Coronary artery (tissue), 2 donors: Measurements from ENCODE around the gene CEBPZOS.

Source experiments
- DNase-seq: peaks from one replicate; pipeline ENCODE4 v3.0.0-alpha.2; 2017; ENCODE audit warnings: low spot score
- H3K27ac ChIP-seq, 2 donors: fragments of 200-600 bp; sonication (generic); one replicate each; pipeline ENCODE4 v1.5.1; 2016 to 2019
- H3K4me3 ChIP-seq: fragments of 200-600 bp; sonication (generic); 2 replicates; pipeline ENCODE4 v1.5.1; 2016; ENCODE audit warnings: mild to moderate bottlenecking, moderate library complexity
- CTCF ChIP-seq: fragments of 200-600 bp; sonication (generic); IDR thresholded peaks from one replicate; pipeline ENCODE4 v1.5.1; 2019; ENCODE audit warnings: antibody characterized with exemption

Gene CEBPZOS

DNA sequence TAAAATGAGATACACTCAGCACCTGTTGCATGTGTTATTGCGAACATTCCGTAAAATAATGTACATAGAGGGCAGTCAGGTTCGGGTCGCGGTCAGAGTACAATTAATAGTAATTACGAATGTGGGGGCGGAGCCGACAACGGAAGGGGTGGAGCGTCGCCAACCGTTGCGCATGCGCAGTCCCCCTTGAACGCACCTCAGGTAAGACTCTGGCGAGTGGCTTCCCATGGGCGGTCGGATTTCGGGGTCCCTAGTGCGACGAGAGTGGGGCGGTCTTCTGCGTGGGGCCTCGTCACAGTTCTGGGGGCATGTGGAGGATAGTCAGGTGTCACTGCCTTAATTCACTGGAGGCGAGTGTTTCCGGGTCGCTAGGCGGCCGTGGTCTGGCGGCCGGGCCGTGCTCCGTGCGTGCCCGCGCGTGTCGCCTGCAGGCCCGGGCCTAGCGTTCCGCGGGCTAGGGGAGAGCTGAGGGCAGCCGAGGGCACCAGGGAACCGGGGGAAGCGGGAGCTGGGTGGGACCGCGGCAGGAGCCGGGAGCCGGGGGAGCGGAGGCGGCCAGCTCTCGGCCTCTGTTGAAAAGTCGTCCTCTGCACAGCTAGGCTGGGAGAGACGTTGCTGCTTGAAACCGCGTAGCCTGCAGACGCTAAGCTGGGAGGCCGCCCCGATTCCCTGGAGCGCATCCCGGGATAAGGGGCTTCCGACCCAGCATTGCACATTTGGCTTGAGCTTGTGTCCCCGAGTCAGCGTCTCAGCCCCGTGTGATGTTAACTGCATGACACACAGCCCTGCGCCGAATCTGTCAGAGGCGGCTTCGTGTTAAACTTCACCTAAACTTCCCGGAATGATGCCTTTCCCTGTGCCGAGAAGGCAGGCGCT, at the start of gene CEBPZOS:
Gene CEBPZOS, plus strand, starts transcription at position 177 of the 876 bp plus-strand sequence. CDS start 3,209 bp downstream, outside the sequence.
- Histone ChIP-seq H3K4me3 (peak within 1 kb of the TSS; percentile 73), H3K27ac (peak within 1 kb of the TSS; percentile 86 to 95)
- TF ChIP-seq CTCF: no peak
- DNase-seq: peak; percentile 82

DNA sequence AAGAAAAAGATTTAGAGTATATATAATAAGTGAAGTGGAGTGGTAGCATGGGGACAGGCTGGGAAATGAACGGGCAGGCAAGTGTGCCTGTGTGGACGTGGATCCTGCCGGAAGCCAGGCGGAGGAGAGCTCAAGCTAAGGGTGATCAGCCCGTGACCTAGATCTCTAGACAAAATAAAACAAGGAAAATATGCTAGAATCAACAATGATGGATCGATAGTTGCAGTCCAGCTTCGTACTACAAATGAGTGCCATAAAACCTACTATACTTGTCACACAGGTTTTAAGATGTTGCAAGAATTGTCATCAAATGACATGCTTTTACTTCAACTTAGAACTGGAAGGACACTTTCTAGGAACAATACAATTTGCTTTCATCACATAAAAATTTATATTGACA, 48.0 kb upstream of the CEBPZOS start:
- H3K4me3 ChIP-seq: no peak overlapping the region
- no peak for TF ChIP-seq CTCF
- no peak overlapping the region for H3K27ac ChIP-seq
- no peak for DNase-seq

DNA sequence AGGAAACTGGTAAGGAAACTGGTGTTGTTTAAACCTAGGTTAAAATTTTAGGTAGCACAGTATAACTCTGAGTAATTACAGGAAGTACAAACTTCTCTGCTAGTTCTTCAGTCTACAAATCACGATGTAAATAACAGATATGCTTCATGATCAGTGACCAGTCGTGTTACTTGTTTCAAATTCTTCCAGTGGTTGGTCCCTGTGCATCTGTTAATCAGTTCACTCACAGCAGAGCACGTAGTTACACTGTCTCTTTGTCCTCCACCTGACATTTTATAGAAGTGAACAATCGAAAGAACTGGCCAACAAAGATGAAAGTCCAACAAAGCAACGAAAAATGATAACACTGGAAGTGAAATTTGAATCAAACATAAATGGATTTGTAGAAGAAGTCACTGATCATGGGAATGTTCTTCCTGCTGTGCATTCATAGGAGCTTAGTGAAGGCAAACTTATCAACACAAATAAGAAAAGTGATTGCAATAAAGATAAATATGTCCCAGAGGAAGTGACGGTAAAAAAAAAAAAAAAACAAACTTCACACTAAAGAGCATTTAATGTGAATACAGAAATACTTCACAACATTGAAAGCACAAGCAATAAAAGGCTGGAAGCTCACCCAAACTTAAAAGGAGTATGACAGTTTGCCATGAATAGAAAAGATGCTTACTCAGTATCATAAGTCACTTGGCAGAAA, 46.5 kb upstream of the CEBPZOS start:
- no peak overlapping the region for H3K27ac ChIP-seq
- TF ChIP-seq CTCF: no peak
- no peak overlapping the region for H3K4me3 ChIP-seq
- no peak for DNase-seq

DNA sequence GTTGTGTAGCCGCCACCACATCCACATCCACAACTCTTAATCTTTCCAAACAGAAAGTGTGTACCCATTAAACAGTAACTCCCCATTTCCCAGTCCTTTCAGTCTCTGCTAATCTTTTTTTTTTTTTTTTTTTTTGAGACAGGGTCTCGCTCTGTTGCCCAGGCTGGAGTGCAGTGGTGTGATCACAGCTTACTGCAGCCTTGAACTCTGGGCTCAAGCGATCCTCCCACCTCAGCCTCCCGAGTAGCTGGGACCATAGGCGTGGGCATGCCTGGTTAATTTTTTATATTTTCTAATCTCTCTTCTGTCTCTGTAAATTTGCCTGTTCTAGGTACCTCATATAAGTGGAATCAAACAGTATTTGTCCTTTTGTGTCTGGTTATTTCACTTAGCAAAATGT, 43.1 kb upstream of the CEBPZOS start:
- no peak for TF ChIP-seq CTCF
- Histone ChIP-seq H3K27ac (no peak overlapping the region), H3K4me3 (no peak overlapping the region)
- DNase-seq: no peak

DNA sequence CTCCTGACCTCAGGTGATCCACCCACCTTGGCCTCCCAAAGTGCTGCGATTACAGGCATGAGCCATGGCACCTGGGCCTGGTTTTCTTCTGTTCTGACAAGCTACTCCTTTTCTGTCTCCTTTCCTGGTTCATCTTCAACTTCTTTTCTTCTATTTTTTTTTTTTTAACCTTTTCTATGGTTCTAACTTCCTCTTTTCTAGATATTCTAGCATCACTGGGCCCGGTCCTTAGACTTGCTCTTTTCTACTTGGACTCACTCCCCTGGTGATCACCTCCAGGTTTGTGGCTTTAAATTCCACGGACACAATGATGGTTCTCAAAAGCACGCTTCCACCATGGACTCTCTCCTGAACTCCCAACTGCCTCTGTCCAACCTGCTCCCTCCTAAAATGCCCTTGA, 41.5 kb upstream of the CEBPZOS start:
- no peak for DNase-seq
- no peak overlapping the region for H3K27ac ChIP-seq
- no peak overlapping the region for H3K4me3 ChIP-seq
- TF ChIP-seq CTCF: no peak

- DNase-seq: peak; percentile 79
- Histone ChIP-seq H3K4me3 (peak overlapping the region; percentile 81), H3K27ac (peak overlapping the region; percentile 79 to 88)
- no peak for TF ChIP-seq CTCF
Measured at GRCh38 chr2:37156071-37156856, 40.0 kb upstream of the CEBPZOS start.
